ENCODE data around the gene IL22. TPM values are rescaled to one million over a fixed set of nuclear protein-coding genes. Genes with fewer than 3 reads are reported as not detected.

The IL22 gene
- total and polyA plus RNA-seq, 2 of the 8 experiments (the other 6 are each of a cell fraction or from before 2014, with no cell fraction given), result not detected

DNA sequence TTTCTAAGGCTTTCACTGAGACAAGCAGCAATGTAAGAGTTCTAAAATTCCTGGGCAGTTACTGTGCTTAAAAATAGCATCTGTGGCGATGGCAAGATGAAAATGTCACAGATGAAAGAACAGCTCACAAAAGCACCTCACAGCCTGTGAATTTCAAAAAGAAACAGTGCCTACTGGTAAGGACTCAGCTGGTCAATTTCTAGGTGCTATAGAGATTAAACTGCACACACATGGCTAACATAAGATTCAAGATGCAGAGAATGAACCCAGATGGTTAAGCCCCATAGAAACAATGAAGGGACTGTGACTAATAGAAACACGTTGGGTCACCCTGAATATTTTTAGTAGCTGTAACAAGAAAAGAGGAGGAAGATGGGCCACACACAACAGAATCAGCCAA lies 15.8 kb downstream of the IL22 start:
- Histone ChIP-seq H3K4me3 (ENCODE audit: extremely low read depth in 1 of 4, insufficient read depth in 2 of 4, low read depth in 3 of 4, low read length in 4 of 4) (no peak overlapping the region), H3K23ac (ENCODE audit: insufficient read length) (no peak overlapping the region), H3K14ac (ENCODE audit: insufficient read length) (no peak overlapping the region), H4K5ac (ENCODE audit: insufficient read length, low read depth, low read length) (no peak overlapping the region), H3K27me3 (replicated peaks in 1 of 4; ENCODE audit: control insufficient read depth in 3 of 4, extremely low read depth in 1 of 4, insufficient read depth in 3 of 4, low read length in 3 of 4) (no peaks in the 10 kb centered on the region), H2BK12ac (ENCODE audit: low read depth, low read length) (no peak overlapping the region), H2BK15ac (ENCODE audit: low read length) (no peak overlapping the region), H3K79me1 (ENCODE audit: low read depth, low read length) (no peaks in the 10 kb centered on the region), H3K4me2 (ENCODE audit: insufficient read depth in 1 of 2, low read depth in 2 of 2, low read length in 2 of 2) (no peak overlapping the region), H2AK5ac (ENCODE audit: low read depth, low read length) (no peak overlapping the region), H2BK5ac (ENCODE audit: low read depth, low read length) (no peak overlapping the region), H4K91ac (replicated peaks; ENCODE audit: insufficient read length, low read length) (no peak overlapping the region), H3K27ac (ENCODE audit: low read depth, low read length) (no peak overlapping the region), H3K56ac (replicated peaks; ENCODE audit: insufficient read length, low read depth, low read length) (no peak overlapping the region), H3K36me3 (ENCODE audit: control insufficient read depth in 2 of 4, insufficient read depth in 4 of 4, low read length in 3 of 4) (no peaks in the 10 kb centered on the region), H3K9me3 (ENCODE audit: insufficient read depth in 2 of 2, low read depth in 1 of 2, low read length in 1 of 2) (no peaks in the 10 kb centered on the region), H2AFZ (ENCODE audit: low read length) (peak overlapping the region; percentile 91; the same call in 1 of the 2 replicates), H4K20me1 (replicated peaks in 1 of 2; ENCODE audit: control insufficient read depth in 1 of 2, insufficient read depth in 2 of 2, low read length in 2 of 2) (no peaks in the 10 kb centered on the region), H3K9ac (replicated peaks in 1 of 4; ENCODE audit: extremely low read depth in 1 of 4, low read depth in 3 of 4, low read length in 3 of 4) (no peak overlapping the region), H3K23me2 (ENCODE audit: low read depth, low read length) (no peaks in the 10 kb centered on the region), H4K8ac (ENCODE audit: extremely low read depth, insufficient read depth, low read length) (no peak overlapping the region), H3K4me1 (replicated peaks in 1 of 4; ENCODE audit: control insufficient read depth in 3 of 4, insufficient read depth in 4 of 4, low read length in 3 of 4) (no peaks in the 10 kb centered on the region), H3K79me2 (ENCODE audit: control insufficient read depth in 1 of 2, insufficient read depth in 2 of 2, low read length in 2 of 2) (no peaks in the 10 kb centered on the region), H2BK120ac (replicated peaks; ENCODE audit: low read depth, low read length) (no peak overlapping the region), H3K4ac (replicated peaks; ENCODE audit: insufficient read length, low read depth, low read length) (no peak overlapping the region), H3K18ac (ENCODE audit: extremely low read depth, low read length) (no peak overlapping the region), H2BK20ac (ENCODE audit: low read length) (no peak overlapping the region)
- ChIA-PET CTCF (ENCODE audit: partially characterized antibody) (interaction anchor here (1.0 to 2.4 kb wide), 4 partner anchors 11 to 48 kb away, joined by 3 to 8 read pairs (median 4); no protein-coding TSS in a partner anchor), POLR2A (ENCODE audit: partially characterized antibody) (no interaction called here)
- DNase-seq (ENCODE audit: low read depth in 1 of 2, low spot score in 2 of 2) (no peak), FAIRE-seq (no peak)
- whole genome bisulfite sequencing, 2 experiments (ENCODE audit: extremely low coverage in 1 of 2, insufficient coverage in 1 of 2, insufficient read length in 1 of 2, insufficient replicate concordance in 2 of 2, low coverage in 1 of 2, low lambda C conversion rate in 2 of 2, missing lambda C conversion rate in 1 of 2), result 83% methylated on average over 2 of the region's 2 CpGs; no CpG with 5 or more reads in 1 of the 2 experiments
